IPS-NIHi11 (cell line): ENCODE data around the gene SMARCD3.

Source experiments
- DNase-seq: peaks from one replicate; pipeline ENCODE4 v3.0.0; 2012; ENCODE audit warnings: mixed read lengths, low spot score

Gene SMARCD3

DNA sequence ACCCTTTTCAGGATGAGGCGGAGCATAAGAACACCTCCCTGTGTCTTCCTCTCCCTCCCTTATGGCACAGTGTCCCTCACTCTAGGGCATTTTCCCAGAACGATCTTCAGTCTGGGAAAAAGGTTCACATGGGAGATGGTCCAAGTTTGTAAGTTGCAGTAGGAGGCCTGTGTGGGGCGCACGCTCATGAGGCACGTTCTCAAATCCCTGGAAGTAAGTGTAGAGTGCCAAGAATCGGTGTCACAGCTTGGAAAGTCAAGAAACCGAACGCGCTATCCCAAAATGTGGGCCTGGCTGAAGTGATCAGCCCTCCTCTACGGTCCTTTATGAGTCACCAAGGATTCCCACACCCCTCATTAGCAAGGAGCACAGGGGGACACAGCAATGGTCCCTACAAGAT, 23.9 kb upstream of the SMARCD3 start:
- no peak for DNase-seq

GRCh38 chr7:151271699-151272355, 23.3 kb upstream of the SMARCD3 start:
- DNase-seq: no peak

GRCh38 chr7:151269511-151269910, 21.0 kb upstream of the SMARCD3 start:
- DNase-seq: no peak

GRCh38 chr7:151265351-151265931, 16.9 kb upstream of the SMARCD3 start:
- no peak for DNase-seq

GRCh38 chr7:151264615-151265014, 16.1 kb upstream of the SMARCD3 start:
- DNase-seq: no peak

- no peak for DNase-seq
Measured at GRCh38 chr7:151261529-151261928, 13.0 kb upstream of the SMARCD3 start.

- DNase-seq: no peak
Measured at GRCh38 chr7:151260883-151261282, 12.4 kb upstream of the SMARCD3 start.

DNA sequence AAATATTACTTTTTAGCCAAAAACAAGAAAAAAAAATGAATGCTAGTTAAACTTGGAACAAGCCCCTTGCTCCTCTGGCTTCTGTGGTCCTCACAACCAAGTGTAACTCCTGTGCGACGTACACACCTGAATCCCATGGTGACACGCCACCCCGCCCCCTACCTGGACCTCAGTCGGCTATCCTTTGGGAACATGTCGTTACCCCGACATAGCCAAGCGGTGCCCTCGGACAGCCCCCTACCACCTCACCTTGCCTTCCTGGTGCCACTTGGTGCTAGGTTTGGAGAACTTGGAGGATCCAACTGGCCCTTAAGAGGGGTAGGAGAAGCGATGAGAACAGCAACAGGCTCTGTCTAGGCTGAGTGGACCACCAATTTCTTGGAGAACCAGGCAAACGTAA, 12.0 kb upstream of the SMARCD3 start:
- DNase-seq: no peak

DNA sequence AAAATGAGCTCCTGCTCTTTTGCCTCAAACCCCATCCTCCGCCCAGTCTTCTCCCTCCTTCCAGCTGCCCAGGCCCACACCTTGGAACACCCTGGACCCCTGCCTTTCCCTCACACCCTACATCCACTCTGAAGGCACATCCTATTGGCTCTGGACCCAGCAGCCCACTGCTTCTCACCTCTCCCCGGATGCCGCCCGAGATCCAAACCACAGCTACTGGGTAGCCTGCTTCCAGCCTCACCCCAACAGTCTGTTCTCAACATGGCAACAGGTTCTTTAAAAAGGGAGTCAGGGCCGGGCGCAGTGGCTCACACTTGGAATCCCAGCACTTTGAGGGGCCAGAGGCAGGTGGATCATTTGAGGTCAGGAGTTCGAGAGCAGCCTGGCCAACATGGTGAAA, 9.5 kb upstream of the SMARCD3 start:
- no peak for DNase-seq

DNA sequence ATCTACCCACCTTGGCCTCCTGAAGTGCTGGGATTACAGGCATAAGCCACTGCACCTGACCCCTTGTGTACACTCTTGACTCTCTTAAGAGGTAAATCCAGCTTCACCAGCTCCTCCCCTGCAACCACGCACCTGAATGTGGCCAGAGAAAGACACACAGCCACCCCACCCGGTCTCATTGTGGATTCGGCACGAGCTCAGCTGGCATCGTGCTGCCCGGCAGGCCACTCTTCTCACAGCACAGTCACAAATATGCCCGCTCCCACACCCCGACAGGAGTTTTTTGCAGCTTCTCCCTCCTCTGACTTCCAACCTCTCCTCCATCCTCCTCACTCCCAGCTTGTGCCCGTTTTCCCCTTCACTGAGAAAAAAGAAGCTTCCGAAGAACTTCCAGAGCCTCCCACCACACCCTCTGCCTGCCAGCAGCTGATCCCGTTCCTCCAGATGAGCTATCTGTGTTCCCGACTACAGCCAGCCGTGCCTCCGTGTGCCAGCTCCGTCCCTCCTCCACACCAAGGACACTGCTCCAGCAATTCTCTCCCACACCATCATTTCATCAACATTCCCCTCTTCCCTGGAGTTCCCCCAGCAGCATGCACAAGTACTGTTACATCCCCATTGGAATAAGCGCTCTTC, 8.0 kb upstream of the SMARCD3 start:
- DNase-seq: no peak

DNA sequence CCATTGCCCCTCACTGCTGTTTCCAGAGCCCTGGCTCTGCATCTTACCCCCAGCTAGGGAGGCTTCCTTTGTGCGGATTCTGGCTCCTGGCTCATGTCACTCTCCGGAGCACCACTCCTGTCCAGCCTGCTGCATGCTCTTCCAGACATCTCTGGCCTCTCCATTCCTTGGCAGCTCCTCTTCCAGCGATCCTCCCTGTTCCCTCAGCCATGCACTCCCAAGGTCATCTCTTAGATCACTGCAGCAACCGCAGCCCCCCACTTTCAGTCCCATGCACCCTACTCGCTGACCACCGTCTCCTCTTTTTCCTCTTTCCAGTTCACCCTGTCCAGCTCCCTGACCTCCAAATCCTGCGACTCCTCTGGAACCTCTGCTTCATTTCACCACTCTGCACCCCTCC, 6.9 kb upstream of the SMARCD3 start:
- no peak for DNase-seq

GRCh38 chr7:151254851-151255250, 6.4 kb upstream of the SMARCD3 start:
- DNase-seq: no peak

DNA sequence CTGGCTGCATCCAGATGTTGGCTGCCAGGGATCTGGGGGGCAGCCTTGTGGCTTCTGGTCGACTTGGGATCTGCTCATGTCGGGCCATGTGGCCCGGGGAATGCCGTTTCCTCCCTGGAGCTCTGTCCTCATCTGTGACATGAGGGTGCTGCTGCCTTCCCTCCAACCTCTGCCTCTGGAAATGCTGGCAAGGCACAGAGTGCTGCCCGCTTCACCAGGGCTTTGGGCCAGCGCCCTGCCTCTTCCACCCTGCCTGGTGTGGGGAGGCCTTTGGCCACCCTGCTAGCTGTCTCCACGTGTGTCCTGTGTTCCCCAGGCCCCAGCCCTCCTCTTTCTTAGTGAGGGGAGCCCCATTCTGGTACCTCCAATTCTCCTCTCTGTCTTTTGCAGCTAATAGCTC, 5.8 kb upstream of the SMARCD3 start:
- DNase-seq: no peak

GRCh38 chr7:151252961-151253711, 4.6 kb upstream of the SMARCD3 start:
- DNase-seq: peak; percentile 70

GRCh38 chr7:151252561-151252835, 4.0 kb upstream of the SMARCD3 start:
- DNase-seq: no peak

- peak; percentile 91 for DNase-seq
Measured at GRCh38 chr7:151251689-151252560, 3.4 kb upstream of the SMARCD3 start.

GRCh38 chr7:151251328-151251688, 2.8 kb upstream of the SMARCD3 start:
- no peak for DNase-seq

DNA sequence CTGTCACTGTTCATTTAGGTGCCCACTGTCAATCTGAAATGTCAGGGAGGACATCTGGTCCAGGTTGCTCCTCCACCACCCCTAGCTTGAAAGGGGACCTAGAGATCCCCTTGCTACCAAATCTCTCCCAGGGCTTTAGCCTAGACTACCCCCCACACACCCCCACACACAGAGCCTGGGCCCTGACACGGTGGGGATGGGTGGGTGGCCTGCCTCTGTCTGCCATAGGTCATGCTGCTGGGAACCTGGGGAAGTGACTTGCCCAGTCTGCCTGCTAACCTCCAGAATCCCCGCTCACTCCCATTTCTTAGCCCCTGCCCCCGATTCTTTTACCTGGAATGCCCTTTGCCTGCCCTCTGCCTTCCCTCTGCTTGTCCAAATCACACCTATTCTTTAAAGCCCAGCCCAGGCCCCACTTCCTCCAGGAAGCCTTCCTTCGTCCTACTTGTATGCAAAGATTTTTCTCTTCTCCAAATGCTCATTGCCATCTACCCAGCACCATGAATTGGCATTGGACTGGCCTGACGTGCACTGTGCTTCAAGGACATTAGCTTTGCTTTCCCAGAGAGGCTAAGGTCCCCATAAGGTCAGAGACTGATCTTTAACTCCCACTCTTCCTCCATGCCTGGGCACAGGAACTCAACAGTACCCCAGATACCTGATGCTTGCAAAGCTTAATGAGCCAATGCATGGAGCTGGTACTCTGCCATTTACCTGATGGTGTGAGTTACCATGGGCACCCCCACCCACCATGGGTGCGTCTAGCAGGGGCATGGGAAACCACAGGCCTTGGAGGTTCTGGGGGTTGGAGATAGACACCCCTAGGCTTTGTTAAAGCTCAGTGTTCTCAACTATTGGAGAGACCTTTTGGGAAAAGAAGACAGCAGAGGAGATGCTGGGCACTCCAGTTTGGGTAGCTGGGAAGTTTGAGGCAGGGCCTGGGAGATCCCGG, 2.0 kb upstream of the SMARCD3 start:
- DNase-seq: no peak

GRCh38 chr7:151249732-151250072, 1.2 kb upstream of the SMARCD3 start:
- peak; percentile 77 for DNase-seq

DNA sequence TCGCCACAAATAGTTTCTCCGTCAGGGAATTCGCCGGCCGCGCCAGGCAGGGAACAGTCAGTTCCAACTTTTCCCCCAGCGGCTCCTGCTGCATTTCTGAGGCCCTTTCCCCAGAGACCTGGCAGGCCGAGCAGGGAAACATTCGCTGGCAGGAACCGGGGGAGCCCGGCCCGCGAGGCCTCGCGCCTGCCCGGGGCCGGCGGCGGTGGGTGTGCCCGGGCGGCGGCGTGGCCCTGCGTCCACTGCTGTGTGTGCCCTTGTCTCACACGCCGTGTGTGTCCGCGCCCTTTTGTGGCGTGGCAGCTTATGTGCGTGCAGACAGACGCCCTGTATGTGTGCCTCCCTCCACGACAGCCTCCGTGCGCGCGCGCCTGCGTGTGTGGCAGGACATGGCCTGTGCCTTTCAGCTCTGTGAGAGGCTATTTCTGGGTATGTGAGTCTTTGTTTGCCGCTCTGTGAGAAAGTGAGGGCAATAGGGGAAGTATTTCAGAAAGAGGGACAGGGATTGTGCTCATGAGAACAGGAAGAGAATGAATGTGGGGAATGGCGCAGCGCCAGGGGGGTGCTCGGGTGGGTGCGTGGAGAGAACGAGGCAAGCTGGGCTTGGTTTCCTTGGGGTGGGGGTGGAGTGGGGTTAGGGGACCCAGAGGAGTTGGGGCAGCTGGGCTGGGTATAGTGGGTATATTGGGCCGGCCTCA, 689 bp upstream of the SMARCD3 start:
- DNase-seq: peak; percentile 41
